ENCODE data around the gene TRIM4.
"Not testable (repeated sequence)": the region's sequence is repeated elsewhere in the genome, so short reads cannot be mapped to it uniquely, and the experiment has no call there.

Gene TRIM4

GRCh38 chr7:99918959-99919813 lies at the start of gene TRIM4:
Gene TRIM4 (minus strand): TSS chr7:99919530. CDS start chr7:99919401, 129 bp downstream.
- Mint-ChIP-seq H3K27ac (peak within 1 kb of the TSS; percentile 89), H3K9me3 (no peaks in the 10 kb centered on the region), H3K36me3 (ENCODE audit: low read depth) (peaks cover 27% of the 10 kb centered on the region), H3K27me3 (ENCODE audit: low read depth) (no peaks in the 10 kb centered on the region), H3K4me3 (peak within 1 kb of the TSS; percentile 91), H3K4me1 (ENCODE audit: low read depth) (peaks cover 34% of the 10 kb centered on the region)

- Mint-ChIP-seq H3K27me3 (ENCODE audit: low read depth) (peaks cover 7% of the 10 kb centered on the region), H3K36me3 (ENCODE audit: low read depth) (no peaks in the 10 kb centered on the region), H3K9me3 (no peaks in the 10 kb centered on the region), H3K4me3 (no peak overlapping the region), H3K27ac (no peak overlapping the region), H3K4me1 (ENCODE audit: low read depth) (no peaks in the 10 kb centered on the region)
Measured at GRCh38 chr7:99958564-99959227, 39.4 kb upstream of the TRIM4 start.

GRCh38 chr7:99955247-99955646 lies 35.9 kb upstream of the TRIM4 start:
- Mint-ChIP-seq H3K27ac (no peak overlapping the region), H3K27me3 (ENCODE audit: low read depth) (peaks cover 6% of the 10 kb centered on the region), H3K9me3 (peaks cover 8% of the 10 kb centered on the region), H3K4me3 (no peak overlapping the region), H3K4me1 (ENCODE audit: low read depth) (no peaks in the 10 kb centered on the region), H3K36me3 (ENCODE audit: low read depth) (no peaks in the 10 kb centered on the region)

- H3K27ac Mint-ChIP-seq; H3K4me3 Mint-ChIP-seq; H3K36me3 Mint-ChIP-seq (ENCODE audit: low read depth); H3K27me3 Mint-ChIP-seq (ENCODE audit: low read depth); H3K4me1 Mint-ChIP-seq (ENCODE audit: low read depth): not testable (repeated sequence)
- peaks cover 13% of the 10 kb centered on the region for H3K9me3 Mint-ChIP-seq
Measured at GRCh38 chr7:99954643-99955042, 35.3 kb upstream of the TRIM4 start.

GRCh38 chr7:99953649-99954048 lies 34.3 kb upstream of the TRIM4 start:
- Mint-ChIP-seq H3K4me3 (no peak overlapping the region), H3K27ac (no peak overlapping the region), H3K9me3 (peaks cover 14% of the 10 kb centered on the region), H3K27me3 (ENCODE audit: low read depth) (peaks cover 3% of the 10 kb centered on the region), H3K4me1 (ENCODE audit: low read depth) (no peaks in the 10 kb centered on the region), H3K36me3 (ENCODE audit: low read depth) (no peaks in the 10 kb centered on the region)

- not testable (repeated sequence) for H3K4me1 Mint-ChIP-seq (ENCODE audit: low read depth); H3K27me3 Mint-ChIP-seq (ENCODE audit: low read depth); H3K36me3 Mint-ChIP-seq (ENCODE audit: low read depth); H3K4me3 Mint-ChIP-seq; H3K27ac Mint-ChIP-seq
- peaks cover 14% of the 10 kb centered on the region for H3K9me3 Mint-ChIP-seq
Measured at GRCh38 chr7:99952649-99953048, 33.3 kb upstream of the TRIM4 start.

GRCh38 chr7:99950819-99951218 lies 31.5 kb upstream of the TRIM4 start:
- not testable (repeated sequence) for H3K36me3 Mint-ChIP-seq (ENCODE audit: low read depth); H3K4me1 Mint-ChIP-seq (ENCODE audit: low read depth); H3K4me3 Mint-ChIP-seq

GRCh38 chr7:99949645-99950228 lies 30.4 kb upstream of the TRIM4 start:
- H3K9me3 Mint-ChIP-seq = peaks cover 14% of the 10 kb centered on the region
- peaks cover 8% of the 10 kb centered on the region for H3K27me3 Mint-ChIP-seq (ENCODE audit: low read depth)
- H3K27ac Mint-ChIP-seq = no peak overlapping the region

More at GRCh38 chr7:99950819-99951218, 31.5 kb upstream of the TRIM4 start:
- not testable (repeated sequence) for H3K27ac Mint-ChIP-seq; H3K27me3 Mint-ChIP-seq (ENCODE audit: low read depth)
- peaks cover 14% of the 10 kb centered on the region for H3K9me3 Mint-ChIP-seq

GRCh38 chr7:99947608-99948007 lies 28.3 kb upstream of the TRIM4 start:
- Mint-ChIP-seq H3K27me3 (ENCODE audit: low read depth) (peaks cover 12% of the 10 kb centered on the region), H3K27ac (no peak overlapping the region), H3K4me3 (no peak overlapping the region), H3K36me3 (ENCODE audit: low read depth) (no peaks in the 10 kb centered on the region), H3K4me1 (ENCODE audit: low read depth) (peaks cover 8% of the 10 kb centered on the region), H3K9me3 (peaks cover 14% of the 10 kb centered on the region)

More at GRCh38 chr7:99949645-99950228, 30.4 kb upstream of the TRIM4 start:
- H3K4me1 Mint-ChIP-seq (ENCODE audit: low read depth) = peaks cover 2% of the 10 kb centered on the region
- no peak overlapping the region for H3K4me3 Mint-ChIP-seq
- H3K36me3 Mint-ChIP-seq (ENCODE audit: low read depth) = no peaks in the 10 kb centered on the region

GRCh38 chr7:99944497-99945070 lies 25.3 kb upstream of the TRIM4 start:
- Mint-ChIP-seq H3K9me3 (peaks cover under 1% of the 10 kb centered on the region), H3K4me1 (ENCODE audit: low read depth) (peaks cover 8% of the 10 kb centered on the region), H3K27me3 (ENCODE audit: low read depth) (peaks cover 16% of the 10 kb centered on the region), H3K4me3 (no peak overlapping the region), H3K36me3 (ENCODE audit: low read depth) (no peaks in the 10 kb centered on the region), H3K27ac (no peak overlapping the region)

GRCh38 chr7:99943641-99944496 lies 24.5 kb upstream of the TRIM4 start:
- no peak overlapping the region for H3K27ac Mint-ChIP-seq
- peaks cover 8% of the 10 kb centered on the region for H3K4me1 Mint-ChIP-seq (ENCODE audit: low read depth)
- peaks cover 6% of the 10 kb centered on the region for H3K9me3 Mint-ChIP-seq
- H3K27me3 Mint-ChIP-seq (ENCODE audit: low read depth) = peaks cover 22% of the 10 kb centered on the region
- H3K36me3 Mint-ChIP-seq (ENCODE audit: low read depth) = no peaks in the 10 kb centered on the region
- H3K4me3 Mint-ChIP-seq = no peak overlapping the region

- Mint-ChIP-seq H3K4me3 (no peak overlapping the region), H3K36me3 (ENCODE audit: low read depth) (no peaks in the 10 kb centered on the region), H3K27ac (no peak overlapping the region), H3K4me1 (ENCODE audit: low read depth) (peaks cover 4% of the 10 kb centered on the region), H3K9me3 (peaks cover 14% of the 10 kb centered on the region), H3K27me3 (ENCODE audit: low read depth) (peaks cover 19% of the 10 kb centered on the region)
Measured at GRCh38 chr7:99938296-99938695, 19.0 kb upstream of the TRIM4 start.

GRCh38 chr7:99935009-99935408 lies 15.7 kb upstream of the TRIM4 start:
- not testable (repeated sequence) for H3K4me3 Mint-ChIP-seq, H3K27ac Mint-ChIP-seq

GRCh38 chr7:99930376-99930775 lies 11.0 kb upstream of the TRIM4 start:
- no peak overlapping the region for H3K27ac Mint-ChIP-seq
- no peak overlapping the region for H3K4me3 Mint-ChIP-seq
- peaks cover 28% of the 10 kb centered on the region for H3K27me3 Mint-ChIP-seq (ENCODE audit: low read depth)
- peaks cover 23% of the 10 kb centered on the region for H3K4me1 Mint-ChIP-seq (ENCODE audit: low read depth)
- no peaks in the 10 kb centered on the region for H3K9me3 Mint-ChIP-seq
- H3K36me3 Mint-ChIP-seq (ENCODE audit: low read depth) = no peaks in the 10 kb centered on the region

More at GRCh38 chr7:99935009-99935408, 15.7 kb upstream of the TRIM4 start:
- H3K4me1 Mint-ChIP-seq (ENCODE audit: low read depth); H3K36me3 Mint-ChIP-seq (ENCODE audit: low read depth): not testable (repeated sequence)
- Mint-ChIP-seq H3K9me3 (peaks cover 14% of the 10 kb centered on the region), H3K27me3 (ENCODE audit: low read depth) (peaks cover 13% of the 10 kb centered on the region)
